GM23248 (cell line): ENCODE results near the gene IGF2.

Experiments used
- EZH2 ChIP-seq: fragments of 200-600 bp; sonication (generic); IDR thresholded peaks from 2 replicates; pipeline ENCODE4 v1.6.1; 2018; ENCODE audit warnings: antibody characterized with exemption, mild to moderate bottlenecking; ENCODE audit not compliant: insufficient read depth, poor library complexity, severe bottlenecking
- EZH2phosphoT487 ChIP-seq: fragments of 200-600 bp; sonication (generic); IDR thresholded peaks from 2 replicates; pipeline ENCODE4 v1.6.1; 2018; ENCODE audit warnings: antibody characterized with exemption, moderate library complexity, mild to moderate bottlenecking, low read depth; ENCODE audit not compliant: insufficient read depth

DNA sequence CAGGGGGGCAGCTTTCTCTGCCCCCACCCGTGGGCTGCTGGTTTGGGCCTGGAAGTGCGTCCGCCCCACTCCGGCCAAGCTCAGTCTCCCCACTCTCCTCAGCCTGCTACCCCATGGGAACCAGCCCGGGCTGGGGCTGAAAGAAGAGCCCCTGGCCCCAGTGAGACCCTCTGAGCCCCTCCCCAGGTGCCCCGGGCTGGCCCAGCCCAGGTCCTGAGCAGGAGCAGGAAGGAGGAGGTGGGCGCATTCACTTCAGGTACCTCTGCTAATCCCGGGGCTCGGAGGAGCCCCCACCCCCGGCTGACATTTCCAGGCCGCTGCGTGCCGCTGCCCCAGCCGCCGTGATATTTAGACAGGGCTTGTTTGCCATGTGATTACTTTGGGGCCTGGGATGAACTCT lies 41.2 kb upstream of the IGF2 start:
- no peak for TF ChIP-seq EZH2
- no peak for TF ChIP-seq EZH2phosphoT487
